WTC11 (cell line): ENCODE data around the gene C2orf92.

ENCODE experiments used
- ATF1 ChIP-seq: sonication (generic); formaldehyde crosslinking; IDR thresholded peaks from 2 replicates; pipeline ENCODE4 v1.8.1; 2023; ENCODE audit warnings: mild to moderate bottlenecking, moderate library complexity, missing genetic modification reagents
- CREB1 ChIP-seq: sonication (generic); formaldehyde crosslinking; IDR thresholded peaks from 2 replicates; pipeline ENCODE4 v1.8.0; 2023; ENCODE audit warnings: mild to moderate bottlenecking, missing genetic modification reagents
- ESRRA ChIP-seq: sonication (generic); formaldehyde crosslinking; IDR thresholded peaks from 2 replicates; pipeline ENCODE4 v1.8.1; 2022; ENCODE audit warnings: mild to moderate bottlenecking, missing genetic modification reagents, borderline replicate concordance
- FOXK1 ChIP-seq: sonication (generic); formaldehyde crosslinking; IDR thresholded peaks from 2 replicates; pipeline ENCODE4 v1.8.0; 2022; ENCODE audit warnings: mild to moderate bottlenecking, moderate library complexity, missing genetic modification reagents
- GABPB1 ChIP-seq: sonication (generic); formaldehyde crosslinking; IDR thresholded peaks from 2 replicates; pipeline ENCODE4 v1.8.1; 2023; ENCODE audit warnings: mild to moderate bottlenecking, missing genetic modification reagents
- HMGXB4 ChIP-seq: sonication (generic); formaldehyde crosslinking; IDR thresholded peaks from 2 replicates; pipeline ENCODE4 v1.8.1; 2023; ENCODE audit warnings: mild to moderate bottlenecking, moderate library complexity, missing genetic modification reagents
- OVOL2 ChIP-seq: fragments of 250-450 bp; sonication (Bioruptor Pico); IDR thresholded peaks from 2 replicates; pipeline ENCODE4 v1.9.0; 2021; ENCODE audit warnings: mild to moderate bottlenecking, borderline replicate concordance
- SOX15 ChIP-seq: fragments of 250-450 bp; sonication (Bioruptor Pico); IDR thresholded peaks from 2 replicates; pipeline ENCODE4 v1.9.0; 2021; ENCODE audit warnings: mild to moderate bottlenecking
- ZNF232 ChIP-seq: sonication (generic); formaldehyde crosslinking; IDR thresholded peaks from 2 replicates; pipeline ENCODE4 v1.8.0; 2022; ENCODE audit warnings: mild to moderate bottlenecking, missing genetic modification reagents
- TF ChIP-seq, protein P1 (sequence below): fragments of 200-600 bp; IDR thresholded peaks from 2 replicates; pipeline ENCODE4 v1.8.0; 2022; ENCODE audit warnings: antibody characterized with exemption
- TF ChIP-seq, protein P2 (sequence below): sonication (generic); formaldehyde crosslinking; IDR thresholded peaks from 2 replicates; pipeline ENCODE4 v1.8.0; 2023; ENCODE audit warnings: missing genetic modification reagents, mild to moderate bottlenecking, borderline replicate concordance
- TF ChIP-seq, protein P3 (sequence below): sonication (generic); formaldehyde crosslinking; IDR thresholded peaks from 2 replicates; pipeline ENCODE4 v1.8.1; 2023; ENCODE audit warnings: mild to moderate bottlenecking, missing genetic modification reagents
- TF ChIP-seq, protein P4 (sequence below): sonication (generic); formaldehyde crosslinking; IDR thresholded peaks from 2 replicates; pipeline ENCODE4 v1.8.0; 2022; ENCODE audit warnings: mild to moderate bottlenecking, missing genetic modification reagents
- TF ChIP-seq, protein P5 (sequence below): sonication (generic); formaldehyde crosslinking; conservative IDR thresholded peaks from 2 replicates; pipeline ENCODE4 v1.8.1; 2022; ENCODE audit warnings: mild to moderate bottlenecking, missing genetic modification reagents

- no peak for TF ChIP-seq OVOL2 (CRISPR knock-in tag)
- no peak for TF ChIP-seq ZNF232 (CRISPR knock-in tag)
- TF ChIP-seq, protein P1, sequence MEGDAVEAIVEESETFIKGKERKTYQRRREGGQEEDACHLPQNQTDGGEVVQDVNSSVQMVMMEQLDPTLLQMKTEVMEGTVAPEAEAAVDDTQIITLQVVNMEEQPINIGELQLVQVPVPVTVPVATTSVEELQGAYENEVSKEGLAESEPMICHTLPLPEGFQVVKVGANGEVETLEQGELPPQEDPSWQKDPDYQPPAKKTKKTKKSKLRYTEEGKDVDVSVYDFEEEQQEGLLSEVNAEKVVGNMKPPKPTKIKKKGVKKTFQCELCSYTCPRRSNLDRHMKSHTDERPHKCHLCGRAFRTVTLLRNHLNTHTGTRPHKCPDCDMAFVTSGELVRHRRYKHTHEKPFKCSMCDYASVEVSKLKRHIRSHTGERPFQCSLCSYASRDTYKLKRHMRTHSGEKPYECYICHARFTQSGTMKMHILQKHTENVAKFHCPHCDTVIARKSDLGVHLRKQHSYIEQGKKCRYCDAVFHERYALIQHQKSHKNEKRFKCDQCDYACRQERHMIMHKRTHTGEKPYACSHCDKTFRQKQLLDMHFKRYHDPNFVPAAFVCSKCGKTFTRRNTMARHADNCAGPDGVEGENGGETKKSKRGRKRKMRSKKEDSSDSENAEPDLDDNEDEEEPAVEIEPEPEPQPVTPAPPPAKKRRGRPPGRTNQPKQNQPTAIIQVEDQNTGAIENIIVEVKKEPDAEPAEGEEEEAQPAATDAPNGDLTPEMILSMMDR, result no peak
- TF ChIP-seq, protein P2, sequence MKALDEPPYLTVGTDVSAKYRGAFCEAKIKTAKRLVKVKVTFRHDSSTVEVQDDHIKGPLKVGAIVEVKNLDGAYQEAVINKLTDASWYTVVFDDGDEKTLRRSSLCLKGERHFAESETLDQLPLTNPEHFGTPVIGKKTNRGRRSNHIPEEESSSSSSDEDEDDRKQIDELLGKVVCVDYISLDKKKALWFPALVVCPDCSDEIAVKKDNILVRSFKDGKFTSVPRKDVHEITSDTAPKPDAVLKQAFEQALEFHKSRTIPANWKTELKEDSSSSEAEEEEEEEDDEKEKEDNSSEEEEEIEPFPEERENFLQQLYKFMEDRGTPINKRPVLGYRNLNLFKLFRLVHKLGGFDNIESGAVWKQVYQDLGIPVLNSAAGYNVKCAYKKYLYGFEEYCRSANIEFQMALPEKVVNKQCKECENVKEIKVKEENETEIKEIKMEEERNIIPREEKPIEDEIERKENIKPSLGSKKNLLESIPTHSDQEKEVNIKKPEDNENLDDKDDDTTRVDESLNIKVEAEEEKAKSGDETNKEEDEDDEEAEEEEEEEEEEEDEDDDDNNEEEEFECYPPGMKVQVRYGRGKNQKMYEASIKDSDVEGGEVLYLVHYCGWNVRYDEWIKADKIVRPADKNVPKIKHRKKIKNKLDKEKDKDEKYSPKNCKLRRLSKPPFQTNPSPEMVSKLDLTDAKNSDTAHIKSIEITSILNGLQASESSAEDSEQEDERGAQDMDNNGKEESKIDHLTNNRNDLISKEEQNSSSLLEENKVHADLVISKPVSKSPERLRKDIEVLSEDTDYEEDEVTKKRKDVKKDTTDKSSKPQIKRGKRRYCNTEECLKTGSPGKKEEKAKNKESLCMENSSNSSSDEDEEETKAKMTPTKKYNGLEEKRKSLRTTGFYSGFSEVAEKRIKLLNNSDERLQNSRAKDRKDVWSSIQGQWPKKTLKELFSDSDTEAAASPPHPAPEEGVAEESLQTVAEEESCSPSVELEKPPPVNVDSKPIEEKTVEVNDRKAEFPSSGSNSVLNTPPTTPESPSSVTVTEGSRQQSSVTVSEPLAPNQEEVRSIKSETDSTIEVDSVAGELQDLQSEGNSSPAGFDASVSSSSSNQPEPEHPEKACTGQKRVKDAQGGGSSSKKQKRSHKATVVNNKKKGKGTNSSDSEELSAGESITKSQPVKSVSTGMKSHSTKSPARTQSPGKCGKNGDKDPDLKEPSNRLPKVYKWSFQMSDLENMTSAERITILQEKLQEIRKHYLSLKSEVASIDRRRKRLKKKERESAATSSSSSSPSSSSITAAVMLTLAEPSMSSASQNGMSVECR, result no peak
- TF ChIP-seq, protein P3, sequence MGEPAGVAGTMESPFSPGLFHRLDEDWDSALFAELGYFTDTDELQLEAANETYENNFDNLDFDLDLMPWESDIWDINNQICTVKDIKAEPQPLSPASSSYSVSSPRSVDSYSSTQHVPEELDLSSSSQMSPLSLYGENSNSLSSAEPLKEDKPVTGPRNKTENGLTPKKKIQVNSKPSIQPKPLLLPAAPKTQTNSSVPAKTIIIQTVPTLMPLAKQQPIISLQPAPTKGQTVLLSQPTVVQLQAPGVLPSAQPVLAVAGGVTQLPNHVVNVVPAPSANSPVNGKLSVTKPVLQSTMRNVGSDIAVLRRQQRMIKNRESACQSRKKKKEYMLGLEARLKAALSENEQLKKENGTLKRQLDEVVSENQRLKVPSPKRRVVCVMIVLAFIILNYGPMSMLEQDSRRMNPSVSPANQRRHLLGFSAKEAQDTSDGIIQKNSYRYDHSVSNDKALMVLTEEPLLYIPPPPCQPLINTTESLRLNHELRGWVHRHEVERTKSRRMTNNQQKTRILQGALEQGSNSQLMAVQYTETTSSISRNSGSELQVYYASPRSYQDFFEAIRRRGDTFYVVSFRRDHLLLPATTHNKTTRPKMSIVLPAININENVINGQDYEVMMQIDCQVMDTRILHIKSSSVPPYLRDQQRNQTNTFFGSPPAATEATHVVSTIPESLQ (CRISPR knock-in tag), result no peak
- TF ChIP-seq ESRRA, result no peak
- TF ChIP-seq, protein P4, sequence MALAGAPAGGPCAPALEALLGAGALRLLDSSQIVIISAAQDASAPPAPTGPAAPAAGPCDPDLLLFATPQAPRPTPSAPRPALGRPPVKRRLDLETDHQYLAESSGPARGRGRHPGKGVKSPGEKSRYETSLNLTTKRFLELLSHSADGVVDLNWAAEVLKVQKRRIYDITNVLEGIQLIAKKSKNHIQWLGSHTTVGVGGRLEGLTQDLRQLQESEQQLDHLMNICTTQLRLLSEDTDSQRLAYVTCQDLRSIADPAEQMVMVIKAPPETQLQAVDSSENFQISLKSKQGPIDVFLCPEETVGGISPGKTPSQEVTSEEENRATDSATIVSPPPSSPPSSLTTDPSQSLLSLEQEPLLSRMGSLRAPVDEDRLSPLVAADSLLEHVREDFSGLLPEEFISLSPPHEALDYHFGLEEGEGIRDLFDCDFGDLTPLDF, result no peak
- TF ChIP-seq FOXK1 (CRISPR knock-in tag), result no peak
- TF ChIP-seq CREB1 (CRISPR knock-in tag), result no peak
- TF ChIP-seq ATF1, result no peak
- TF ChIP-seq, protein P5, sequence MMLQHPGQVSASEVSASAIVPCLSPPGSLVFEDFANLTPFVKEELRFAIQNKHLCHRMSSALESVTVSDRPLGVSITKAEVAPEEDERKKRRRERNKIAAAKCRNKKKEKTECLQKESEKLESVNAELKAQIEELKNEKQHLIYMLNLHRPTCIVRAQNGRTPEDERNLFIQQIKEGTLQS (CRISPR knock-in tag), result no peak
- TF ChIP-seq GABPB1 (CRISPR knock-in tag), result no peak
- no peak for TF ChIP-seq SOX15 (CRISPR knock-in tag)
- TF ChIP-seq HMGXB4, result no peak
Observed at GRCh38 chr2:97716695-97717612, 47.4 kb downstream of the C2orf92 start.
